Measurements from ENCODE around the gene HPSE2.

The HPSE2 gene

DNA sequence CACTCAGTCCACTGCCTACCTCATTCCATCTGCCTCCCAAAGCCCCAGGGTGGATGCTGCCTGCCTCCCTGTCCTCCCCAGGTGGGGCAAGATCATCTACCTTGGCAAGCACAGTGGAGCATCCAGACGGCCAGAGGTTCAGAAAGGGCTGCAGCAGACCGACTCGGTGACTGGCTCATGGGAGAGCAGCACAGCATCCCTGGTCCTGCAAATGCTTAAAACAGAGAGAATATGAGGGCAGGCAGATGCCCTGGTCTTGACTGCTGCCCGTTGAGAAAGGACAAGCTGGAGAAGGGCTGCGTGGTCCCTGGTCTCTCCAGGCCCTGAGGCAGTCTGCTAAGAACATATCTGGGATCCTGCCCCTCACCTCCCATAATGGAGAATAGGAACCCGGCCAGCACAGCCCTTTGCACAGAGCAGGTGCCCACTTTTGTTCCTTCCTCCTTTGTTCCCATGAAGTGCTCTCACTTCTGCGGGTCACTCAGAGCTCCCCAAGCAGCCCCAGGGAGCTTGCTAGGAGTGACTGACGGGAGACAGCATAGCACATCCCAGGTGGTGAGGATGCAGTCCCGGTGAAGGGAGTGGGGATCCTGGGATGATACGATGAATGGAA lies 790.3 kb downstream of the HPSE2 start:
- TF ChIP-seq, protein P1, sequence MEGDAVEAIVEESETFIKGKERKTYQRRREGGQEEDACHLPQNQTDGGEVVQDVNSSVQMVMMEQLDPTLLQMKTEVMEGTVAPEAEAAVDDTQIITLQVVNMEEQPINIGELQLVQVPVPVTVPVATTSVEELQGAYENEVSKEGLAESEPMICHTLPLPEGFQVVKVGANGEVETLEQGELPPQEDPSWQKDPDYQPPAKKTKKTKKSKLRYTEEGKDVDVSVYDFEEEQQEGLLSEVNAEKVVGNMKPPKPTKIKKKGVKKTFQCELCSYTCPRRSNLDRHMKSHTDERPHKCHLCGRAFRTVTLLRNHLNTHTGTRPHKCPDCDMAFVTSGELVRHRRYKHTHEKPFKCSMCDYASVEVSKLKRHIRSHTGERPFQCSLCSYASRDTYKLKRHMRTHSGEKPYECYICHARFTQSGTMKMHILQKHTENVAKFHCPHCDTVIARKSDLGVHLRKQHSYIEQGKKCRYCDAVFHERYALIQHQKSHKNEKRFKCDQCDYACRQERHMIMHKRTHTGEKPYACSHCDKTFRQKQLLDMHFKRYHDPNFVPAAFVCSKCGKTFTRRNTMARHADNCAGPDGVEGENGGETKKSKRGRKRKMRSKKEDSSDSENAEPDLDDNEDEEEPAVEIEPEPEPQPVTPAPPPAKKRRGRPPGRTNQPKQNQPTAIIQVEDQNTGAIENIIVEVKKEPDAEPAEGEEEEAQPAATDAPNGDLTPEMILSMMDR (IDR thresholded peaks at IDR 0.05; ENCODE audit: unreplicated experiment in 3 of 3) = no peak
- peaks cover 3% of the 10 kb centered on the region for H3K27me3 Mint-ChIP-seq (ENCODE audit: low read depth)
- peak overlapping the region; percentile 80 to 85 (median 83) for H3K4me3 Mint-ChIP-seq
- H3K36me3 Mint-ChIP-seq (ENCODE audit: low read depth) = peaks cover 38% of the 10 kb centered on the region
- H3K27ac Mint-ChIP-seq = peak overlapping the region; percentile 67 to 81 (median 69)
- no peaks in the 10 kb centered on the region for H3K9me3 Mint-ChIP-seq
- H3K4me1 Mint-ChIP-seq = peaks cover 6% of the 10 kb centered on the region

DNA sequence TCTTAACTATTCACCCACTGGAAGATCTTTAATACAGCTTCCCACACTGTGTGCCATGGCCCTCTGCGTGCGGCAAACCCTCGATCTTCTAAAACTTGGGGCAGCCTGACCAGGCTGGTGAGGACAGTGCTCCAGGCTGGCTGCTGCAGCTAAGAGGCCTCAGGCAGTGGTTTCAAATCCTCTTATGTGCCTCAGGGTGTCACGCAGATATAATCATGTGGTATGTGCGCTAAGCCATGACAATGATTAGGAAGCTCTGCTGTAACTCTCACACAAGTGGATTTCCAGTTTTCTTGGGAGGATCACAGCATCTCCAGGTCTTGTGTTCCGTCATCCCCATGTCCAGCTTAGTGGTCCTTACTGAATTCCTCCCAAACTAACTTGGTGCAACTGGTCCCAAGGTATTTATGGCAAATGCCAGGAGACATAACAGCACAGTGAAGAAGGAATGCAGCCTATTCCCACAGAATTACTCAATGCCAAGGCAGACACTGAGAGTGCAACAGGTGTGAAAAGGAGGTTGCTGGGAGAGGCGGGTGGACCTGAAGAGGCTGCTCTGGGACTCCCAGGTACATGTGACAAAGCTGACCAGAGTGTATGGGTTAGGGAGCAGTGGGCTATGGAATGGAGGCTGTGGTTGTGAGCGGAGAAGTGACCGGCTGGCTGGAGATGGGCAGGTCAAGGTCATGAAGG lies 791.2 kb downstream of the HPSE2 start:
- peak overlapping the region; percentile 57 to 83 (median 79) for H3K4me3 Mint-ChIP-seq
- peak overlapping the region; percentile 15 to 67 (median 57) for H3K27ac Mint-ChIP-seq
- TF ChIP-seq, protein P1 (IDR thresholded peaks at IDR 0.05; ENCODE audit: unreplicated experiment in 3 of 3) = no peak
- peaks cover 6% of the 10 kb centered on the region for H3K4me1 Mint-ChIP-seq
- peaks cover 3% of the 10 kb centered on the region for H3K27me3 Mint-ChIP-seq (ENCODE audit: low read depth)
- no peaks in the 10 kb centered on the region for H3K9me3 Mint-ChIP-seq
- H3K36me3 Mint-ChIP-seq (ENCODE audit: low read depth) = peaks cover 45% of the 10 kb centered on the region

DNA sequence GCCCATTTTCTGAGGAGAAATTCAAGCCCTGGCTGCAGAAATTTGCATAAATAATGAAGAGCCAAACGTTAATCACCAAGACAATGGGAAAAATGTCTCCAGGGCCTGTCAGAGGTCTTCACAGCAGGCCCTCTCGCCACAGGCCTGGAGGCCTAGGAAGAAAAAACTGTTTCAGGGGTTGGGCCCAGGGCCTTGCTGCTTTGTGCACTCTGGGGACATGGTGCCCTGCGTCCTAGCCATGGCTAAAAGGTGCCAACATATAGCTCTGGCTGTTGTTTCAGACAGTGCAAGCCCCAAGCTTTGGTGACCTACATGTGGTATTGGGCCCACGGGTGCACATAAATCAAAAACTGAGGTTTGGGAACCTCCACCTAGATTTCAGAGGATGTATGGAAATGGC lies 796.9 kb downstream of the HPSE2 start:
- Mint-ChIP-seq H3K9me3 (no peaks in the 10 kb centered on the region), H3K27me3 (ENCODE audit: low read depth) (no peaks in the 10 kb centered on the region), H3K4me3 (no peak overlapping the region), H3K36me3 (ENCODE audit: low read depth) (peaks cover 80% of the 10 kb centered on the region), H3K4me1 (no peaks in the 10 kb centered on the region), H3K27ac (no peak overlapping the region)
- TF ChIP-seq, protein P1 (IDR thresholded peaks at IDR 0.05; ENCODE audit: unreplicated experiment in 3 of 3) = no peak

DNA sequence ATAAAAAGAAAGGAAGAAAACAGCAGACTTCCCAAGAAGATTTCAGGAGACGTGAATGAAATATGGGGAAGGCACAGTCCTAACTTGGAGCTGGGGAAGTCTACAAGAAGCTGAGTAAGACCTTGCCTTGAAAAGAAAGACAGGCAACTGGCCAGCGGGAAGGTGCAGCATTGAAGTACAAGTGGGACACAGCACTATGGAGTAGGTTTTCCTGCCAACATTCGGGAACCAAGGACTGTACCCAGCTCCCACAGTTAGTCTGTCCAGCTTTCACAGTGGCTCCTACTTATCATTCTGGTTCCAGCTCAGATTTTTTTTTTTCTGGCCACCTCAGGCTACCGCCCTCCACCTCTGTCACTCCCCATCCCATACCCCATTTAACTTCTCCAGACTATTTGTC lies 798.9 kb downstream of the HPSE2 start:
- Mint-ChIP-seq H3K9me3 (peaks cover 10% of the 10 kb centered on the region), H3K27me3 (ENCODE audit: low read depth) (no peaks in the 10 kb centered on the region), H3K27ac (no peak overlapping the region), H3K4me3 (no peak overlapping the region), H3K36me3 (ENCODE audit: low read depth) (peaks cover 81% of the 10 kb centered on the region), H3K4me1 (no peaks in the 10 kb centered on the region)
- TF ChIP-seq, protein P1 (IDR thresholded peaks at IDR 0.05; ENCODE audit: unreplicated experiment in 3 of 3) = no peak

DNA sequence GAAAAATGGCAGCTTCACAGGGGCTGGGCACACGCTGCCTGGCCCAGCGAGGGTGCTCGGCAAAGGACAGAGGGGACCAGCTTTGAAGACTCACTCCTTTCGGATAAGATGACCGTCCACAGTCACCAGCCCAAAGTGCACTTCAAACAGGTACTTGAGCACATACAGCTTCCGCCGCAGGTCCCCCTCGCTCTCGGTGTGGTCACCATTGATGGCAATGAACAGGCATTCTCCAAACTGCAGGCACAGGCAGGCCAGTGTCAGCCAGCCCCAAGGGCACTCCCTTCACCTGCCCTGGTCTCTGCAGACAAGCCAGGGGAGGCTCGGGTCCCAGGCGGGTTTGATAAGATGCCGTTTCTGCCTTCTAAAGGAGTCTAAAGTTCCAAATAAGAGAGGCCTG lies 800.5 kb downstream of the HPSE2 start:
- TF ChIP-seq, protein P1 (IDR thresholded peaks at IDR 0.05; ENCODE audit: unreplicated experiment in 3 of 3) = no peak
- no peaks in the 10 kb centered on the region for H3K27me3 Mint-ChIP-seq (ENCODE audit: low read depth)
- H3K9me3 Mint-ChIP-seq = peaks cover 18% of the 10 kb centered on the region
- H3K4me3 Mint-ChIP-seq = no peak overlapping the region
- H3K36me3 Mint-ChIP-seq (ENCODE audit: low read depth) = peaks cover 84% of the 10 kb centered on the region
- no peak overlapping the region for H3K27ac Mint-ChIP-seq
- H3K4me1 Mint-ChIP-seq = no peaks in the 10 kb centered on the region
